Myocyte (in vitro differentiated cells): ENCODE data around the gene TRPM3. TPM values are rescaled to one million over a fixed set of nuclear protein-coding genes. Genes with fewer than 3 reads are reported as not detected.

Experiments
- DNase-seq: peaks from one replicate; pipeline ENCODE4 v3.0.0-alpha.2; 2012; ENCODE audit warnings: low read depth
- total RNA-seq: library from RNA; depleted of rRNA; stranded (reverse); fragments of >200 nt; gene quantifications from 2 replicates; pipeline ENCODE4 v1.2.3, GENCODE V29; 2014

The TRPM3 gene
- total RNA-seq, 1 donor from 2014 or later = 0.45 TPM

DNA sequence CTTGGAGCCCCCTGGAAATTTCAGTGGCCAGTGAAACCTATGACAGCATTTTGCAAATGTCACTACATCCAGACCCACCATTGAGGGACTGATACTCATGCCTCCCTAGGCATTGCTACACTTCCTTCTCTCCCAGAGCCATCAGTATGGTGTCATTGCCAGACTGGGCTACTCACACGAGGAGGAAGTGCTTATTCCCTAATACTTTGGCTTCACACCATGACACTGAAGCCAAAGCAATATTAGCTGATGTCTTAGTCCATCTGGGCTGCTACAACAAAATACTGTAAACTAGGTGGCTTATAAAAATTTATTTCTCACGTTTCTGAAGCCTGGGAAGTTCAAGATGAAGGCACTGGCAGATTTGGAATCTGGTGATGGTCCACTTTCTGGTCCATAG is 22.6 kb downstream of the TRPM3 start:
- no peak for DNase-seq

DNA sequence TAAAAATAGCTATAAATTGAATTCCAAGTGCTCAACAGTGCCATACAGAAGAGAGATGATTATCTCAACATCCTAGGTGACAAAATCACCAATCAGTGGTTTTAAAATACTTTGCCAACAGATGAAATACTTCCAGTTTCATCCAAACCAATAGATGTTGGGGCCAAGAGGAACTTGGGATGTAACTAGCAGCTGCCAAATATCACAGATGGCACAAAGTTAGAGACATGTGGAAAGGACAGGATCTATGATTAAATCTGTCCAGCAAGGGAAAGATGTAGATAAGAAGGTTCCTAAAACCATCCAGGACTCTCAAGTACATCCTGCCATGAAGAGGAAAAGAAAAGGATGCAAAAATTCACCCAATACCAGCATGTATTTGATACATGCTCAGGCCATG is 23.8 kb downstream of the TRPM3 start:
- DNase-seq = no peak

GRCh38 chr9:71096421-71097108 is 24.9 kb downstream of the TRPM3 start:
- no peak for DNase-seq

DNA sequence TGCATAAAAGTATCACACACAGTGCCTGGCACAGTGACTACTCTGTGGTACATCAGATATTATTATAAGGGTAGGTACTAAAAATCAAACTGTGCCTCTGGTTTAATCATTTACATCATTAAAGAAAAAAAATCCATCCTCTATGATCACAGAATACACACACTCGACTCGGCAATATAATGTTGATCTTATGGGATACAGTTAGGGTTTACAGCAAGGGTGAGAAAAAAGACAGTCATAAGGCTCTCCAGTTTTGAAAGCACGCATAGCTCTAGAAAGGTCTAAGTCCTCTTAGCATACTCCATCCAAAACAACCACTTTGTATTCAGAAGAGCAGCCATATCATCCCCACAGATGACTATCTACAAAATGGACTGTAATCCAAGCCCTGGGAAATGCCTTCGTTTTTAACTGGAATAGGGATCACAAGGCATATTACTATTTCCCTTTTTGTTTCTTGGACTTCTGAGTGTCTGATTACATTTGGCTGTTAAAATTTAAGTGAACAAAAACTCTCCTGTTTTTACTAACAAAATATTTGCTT is 26.6 kb downstream of the TRPM3 start:
- no peak for DNase-seq

- no peak for DNase-seq
Observed at GRCh38 chr9:71090896-71091295, 30.5 kb downstream of the TRPM3 start.

DNA sequence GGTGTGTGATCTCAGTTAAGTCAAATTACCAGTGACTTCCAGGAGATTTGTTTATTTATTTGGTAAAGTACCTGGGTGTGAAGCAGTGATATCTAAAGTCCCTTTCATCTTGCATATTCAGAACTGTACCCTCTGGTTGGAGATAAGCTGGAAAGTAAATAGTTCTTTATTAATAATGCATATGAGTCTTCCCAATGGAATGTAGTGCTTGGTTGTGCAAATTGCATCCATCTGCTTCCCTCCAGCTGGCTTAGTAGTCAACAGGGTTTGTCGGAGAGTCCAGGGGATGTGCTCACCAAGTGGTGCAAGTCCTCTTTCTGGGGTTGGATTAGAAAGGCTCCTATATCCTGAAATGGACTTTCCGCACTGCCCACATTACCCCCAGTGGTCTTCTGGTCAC is 42.0 kb downstream of the TRPM3 start:
- DNase-seq = no peak

GRCh38 chr9:71076096-71076495 is 45.3 kb downstream of the TRPM3 start:
- no peak for DNase-seq

GRCh38 chr9:71073494-71073893 is 47.9 kb downstream of the TRPM3 start:
- no peak for DNase-seq

GRCh38 chr9:71072587-71072986 is 48.8 kb downstream of the TRPM3 start:
- peak; percentile 8 for DNase-seq

- DNase-seq = no peak
Observed at GRCh38 chr9:71071633-71072032, 49.8 kb downstream of the TRPM3 start.

DNA sequence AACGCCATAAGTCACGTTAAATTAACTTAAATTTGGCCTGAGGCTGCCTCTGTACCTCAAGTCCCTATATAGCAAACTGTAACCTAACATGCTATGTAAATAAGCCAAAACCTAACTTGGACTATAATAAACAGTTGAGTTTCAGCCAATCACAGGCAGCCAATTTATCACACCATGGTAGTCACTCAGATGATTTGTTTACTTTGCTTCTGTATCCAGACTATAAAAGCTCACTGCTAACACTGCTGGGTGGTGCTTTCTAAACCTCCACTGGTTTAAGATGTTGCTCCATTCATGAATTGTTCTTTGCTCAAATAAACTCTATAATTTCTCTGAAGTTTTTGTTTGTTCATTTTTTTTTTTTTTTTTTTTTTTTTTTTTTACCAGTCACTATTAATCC is 62.8 kb downstream of the TRPM3 start:
- DNase-seq = no peak

DNA sequence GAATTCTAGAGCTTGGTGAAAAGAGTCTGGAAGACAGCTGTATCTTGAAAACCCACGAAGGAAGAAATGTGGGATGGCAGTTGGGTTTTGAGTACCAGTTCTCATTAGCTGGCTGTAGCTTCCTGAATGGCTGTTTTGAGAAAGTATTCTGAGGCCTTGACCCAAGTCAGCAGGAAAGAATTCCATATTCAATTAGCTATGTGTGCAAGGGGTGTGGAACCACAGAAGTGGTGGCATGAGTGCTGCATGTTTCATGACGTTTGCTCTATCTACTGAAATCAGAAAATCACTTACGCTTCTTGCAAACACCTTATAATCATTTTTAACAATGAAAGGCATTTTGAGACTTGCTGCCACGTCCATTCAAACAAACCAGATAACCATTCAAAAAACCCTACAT is 69.1 kb downstream of the TRPM3 start:
- DNase-seq = peak; percentile 5

DNA sequence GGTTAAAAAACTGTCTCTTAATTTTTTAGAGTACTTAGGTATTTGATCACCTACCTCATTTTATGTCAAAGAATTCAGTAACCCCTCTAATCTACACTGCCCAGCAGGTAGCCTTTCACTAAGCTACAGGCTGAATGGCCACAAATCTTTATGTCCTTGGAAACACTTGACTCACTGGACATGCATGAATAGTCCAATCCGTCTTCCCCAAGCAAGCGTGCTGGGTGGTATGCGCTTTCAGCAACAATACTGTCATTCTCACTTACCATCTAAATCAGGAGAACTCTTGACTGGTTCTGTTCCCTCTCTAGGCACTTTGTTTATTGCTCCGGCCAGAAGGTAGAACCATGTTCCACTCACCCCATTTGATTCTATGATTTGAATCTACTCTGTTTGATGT is 73.1 kb downstream of the TRPM3 start:
- no peak for DNase-seq

GRCh38 chr9:71042448-71042990 is 78.9 kb downstream of the TRPM3 start:
- no peak for DNase-seq

- DNase-seq = no peak
Observed at GRCh38 chr9:71037521-71037920, 83.9 kb downstream of the TRPM3 start.

GRCh38 chr9:71036501-71036900 is 84.9 kb downstream of the TRPM3 start:
- DNase-seq = peak; percentile 46

DNA sequence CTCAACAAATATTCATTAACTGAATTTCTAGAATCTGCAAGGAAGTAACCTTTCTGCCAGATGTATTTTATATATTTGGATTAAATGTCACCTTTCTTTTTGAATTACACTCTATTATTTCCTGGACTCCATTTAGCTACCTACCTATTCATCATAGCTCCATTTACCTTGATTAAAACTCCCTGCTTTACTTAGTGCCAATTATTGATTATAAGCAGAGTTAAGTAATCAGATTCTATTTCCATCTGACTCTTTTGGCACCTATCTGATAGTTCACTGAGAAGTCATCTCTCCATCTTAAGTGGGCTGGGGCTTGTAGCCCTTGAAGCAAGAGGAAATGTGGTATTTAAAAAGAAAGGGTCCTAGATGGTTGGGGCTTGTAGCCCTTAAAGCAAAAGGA is 88.6 kb downstream of the TRPM3 start:
- DNase-seq = no peak

DNA sequence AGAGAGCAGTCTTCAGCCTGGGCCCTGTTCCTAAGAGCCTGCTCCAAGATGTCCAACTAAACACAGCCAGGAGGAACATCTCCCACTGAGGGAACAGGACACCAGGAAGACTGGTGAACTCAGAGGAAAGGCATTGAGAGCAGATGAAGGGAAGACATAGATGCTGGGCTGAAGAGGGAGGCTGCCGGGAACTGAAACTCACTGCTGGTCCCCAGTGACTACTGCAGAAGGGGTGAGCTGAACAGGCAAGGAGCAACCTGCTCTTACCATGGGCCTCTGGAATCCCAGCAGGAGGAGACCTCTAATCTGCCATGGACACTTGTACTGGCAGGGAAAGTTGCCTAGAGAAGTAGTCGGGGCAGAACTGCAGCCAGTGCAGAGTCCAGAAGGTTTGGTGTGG is 95.7 kb downstream of the TRPM3 start:
- no peak for DNase-seq

- no peak for DNase-seq
Observed at GRCh38 chr9:71025201-71025600, 96.2 kb downstream of the TRPM3 start.

GRCh38 chr9:71010258-71010657 is 111.2 kb downstream of the TRPM3 start:
- DNase-seq = no peak

- DNase-seq = no peak
Observed at GRCh38 chr9:71005456-71005855, 116.0 kb downstream of the TRPM3 start.

- DNase-seq = no peak
Observed at GRCh38 chr9:71004196-71004595, 117.2 kb downstream of the TRPM3 start.

DNA sequence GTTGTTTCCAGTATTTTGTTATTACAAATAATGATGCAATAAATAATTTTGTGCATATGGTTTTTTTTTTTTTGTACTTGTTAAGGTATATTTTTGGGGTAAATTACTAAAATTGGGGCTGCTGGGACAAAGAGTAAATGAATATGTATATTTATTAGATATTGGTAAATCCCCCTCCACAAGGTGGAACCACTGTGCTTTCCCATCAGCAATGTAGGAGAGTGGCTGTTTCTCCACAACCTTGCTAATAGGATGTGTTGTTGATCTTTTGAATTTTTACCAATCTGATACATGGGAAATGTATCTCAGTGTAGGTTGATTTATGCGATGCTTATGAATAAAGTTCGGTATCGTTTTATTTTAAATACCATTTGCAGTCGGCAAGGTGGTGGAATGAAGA is 118.1 kb downstream of the TRPM3 start:
- no peak for DNase-seq
